Measurements from ENCODE around the gene ARMC6. TPM values are rescaled to one million over a fixed set of nuclear protein-coding genes. Genes with fewer than 3 reads are reported as not detected.

ARMC6 gene
- total RNA-seq, 1 experiment from 2014 or later, result 51.4 TPM

- ChIA-PET CTCF (no interaction called here), POLR2A (no interaction called here)
- no TSS peak for BruUV-seq (replicated peaks)
Measured at GRCh38 chr19:19059837-19060611, 26.6 kb downstream of the ARMC6 start.

GRCh38 chr19:19061506-19061905, 28.1 kb downstream of the ARMC6 start:
- intact Hi-C loops (cut with micrococcal nuclease; ENCODE audit: unreplicated experiment), result loop anchor here (10.0 kb wide), 1 partner anchor 73 kb away; the partner anchor contains the start of gene TMEM161A
- CTCF ChIA-PET, result no interaction called here
- POLR2A ChIA-PET, result no interaction called here
- H3K9me3 ChIP-seq (ENCODE audit: control insufficient read depth, insufficient read depth, low read depth, low read length), result no peaks in the 10 kb centered on the region
- H3K36me3 ChIP-seq (ENCODE audit: control insufficient read depth, insufficient read depth, low read length), result no peaks in the 10 kb centered on the region
- ATAC-seq, result no peak
- TF ChIP-seq CTCF (IDR thresholded peaks at IDR 0.05), result no peak
- TF ChIP-seq TCF7L2 (IDR thresholded peaks at IDR 0.05; ENCODE audit: low read depth, low read length), result no peak
- no peak for TF ChIP-seq POLR2AphosphoS5 (IDR thresholded peaks at IDR 0.05; ENCODE audit: low read depth, low read length)
- no peak for TF ChIP-seq SIN3A (IDR thresholded peaks at IDR 0.05; ENCODE audit: borderline replicate concordance, insufficient read depth, low read depth, low read length)
- TF ChIP-seq REST (IDR thresholded peaks at IDR 0.05; ENCODE audit: insufficient read depth in 1 of 2, low read depth in 2 of 2, low read length in 1 of 2), result no peak
- BruUV-seq (replicated peaks), result no TSS peak
- no peaks in the 10 kb centered on the region for H3K27me3 ChIP-seq (ENCODE audit: control insufficient read depth, insufficient read depth, low read length)
- no peak overlapping the region for H3K4me3 ChIP-seq (ENCODE audit: low read depth in 2 of 2, low read length in 2 of 2)
- peaks cover 15% of the 10 kb centered on the region for H3K4me1 ChIP-seq (ENCODE audit: control insufficient read depth, insufficient read depth, low read length)
- no peak for DNase-seq (ENCODE audit: low read depth, low spot score)
- in situ Hi-C loops (cut with HindIII; ENCODE audit: low pct_unique_long_range_greater_than_20kb, low sequenced_read_pairs), result no loop called here
- H3K27ac ChIP-seq (ENCODE audit: low read length), result no peak overlapping the region

More at GRCh38 chr19:19059837-19060611, 26.6 kb downstream of the ARMC6 start:
- ATAC-seq (no peak), DNase-seq (ENCODE audit: low read depth, low spot score) (no peak)
- intact Hi-C loops (cut with micrococcal nuclease; ENCODE audit: unreplicated experiment) (loop anchor here (10.0 kb wide), 1 partner anchor 75 kb away; the partner anchor contains the start of gene TMEM161A), in situ Hi-C loops (cut with HindIII; ENCODE audit: low pct_unique_long_range_greater_than_20kb, low sequenced_read_pairs) (no loop called here)
- H3K27me3 ChIP-seq (ENCODE audit: control insufficient read depth, insufficient read depth, low read length), result no peaks in the 10 kb centered on the region
- no peak overlapping the region for H3K4me3 ChIP-seq (ENCODE audit: low read depth in 2 of 2, low read length in 2 of 2)
- no peaks in the 10 kb centered on the region for H3K9me3 ChIP-seq (ENCODE audit: control insufficient read depth, insufficient read depth, low read depth, low read length)
- peaks cover 13% of the 10 kb centered on the region for H3K4me1 ChIP-seq (ENCODE audit: control insufficient read depth, insufficient read depth, low read length)
- no peak overlapping the region for H3K27ac ChIP-seq (ENCODE audit: low read length)
- H3K36me3 ChIP-seq (ENCODE audit: control insufficient read depth, insufficient read depth, low read length), result no peaks in the 10 kb centered on the region
- TF ChIP-seq SIN3A (IDR thresholded peaks at IDR 0.05; ENCODE audit: borderline replicate concordance, insufficient read depth, low read depth, low read length) (no peak), TCF7L2 (IDR thresholded peaks at IDR 0.05; ENCODE audit: low read depth, low read length) (no peak), POLR2AphosphoS5 (IDR thresholded peaks at IDR 0.05; ENCODE audit: low read depth, low read length) (no peak), CTCF (IDR thresholded peaks at IDR 0.05) (no peak), REST (IDR thresholded peaks at IDR 0.05; ENCODE audit: insufficient read depth in 1 of 2, low read depth in 2 of 2, low read length in 1 of 2) (no peak)
